ENCODE measurements around the gene ARHGAP23.

Gene ARHGAP23

GRCh38 chr17:38559880-38560230 lies 131.6 kb downstream of the ARHGAP23 start:
- TF ChIP-seq CTCF (conservative IDR thresholded peaks at IDR 0.05; ENCODE audit: low read length) (no peak), EZH2phosphoT487 (IDR thresholded peaks at IDR 0.05; ENCODE audit: borderline replicate concordance) (no peak)
- Histone ChIP-seq H3K4me2 (ENCODE audit: low read depth, low read length, poor library complexity, severe bottlenecking) (peak overlapping the region; percentile 89), H3K4me1 (ENCODE audit: insufficient read depth, low read length, poor library complexity, severe bottlenecking) (peaks cover 23% of the 10 kb centered on the region), H3K9me2 (replicated peaks; ENCODE audit: low read depth, low read length) (no peaks in the 10 kb centered on the region), H3K36me3 (ENCODE audit: insufficient read depth, low read length) (no peaks in the 10 kb centered on the region), H3K9me3 (ENCODE audit: insufficient read depth, low read depth, low read length) (no peaks in the 10 kb centered on the region), H3K79me2 (ENCODE audit: insufficient read depth, low read length) (no peaks in the 10 kb centered on the region), H3K9ac (ENCODE audit: low read depth, low read length, poor library complexity, severe bottlenecking) (no peak overlapping the region), H3K27me3 (ENCODE audit: insufficient read depth, low read length, poor library complexity, severe bottlenecking) (no peaks in the 10 kb centered on the region), H4K20me1 (ENCODE audit: insufficient read depth, low read length, poor library complexity, severe bottlenecking) (no peaks in the 10 kb centered on the region), H3F3A (ENCODE audit: low read depth) (no peaks in the 10 kb centered on the region), H2AFZ (ENCODE audit: low read length) (no peak overlapping the region), H3K4me3 (ENCODE audit: low read length, poor library complexity, severe bottlenecking) (peak overlapping the region; percentile 74)

- Histone ChIP-seq H3K27me3 (ENCODE audit: insufficient read depth, low read length, poor library complexity, severe bottlenecking) (no peaks in the 10 kb centered on the region), H2AFZ (ENCODE audit: low read length) (no peak overlapping the region), H3K36me3 (ENCODE audit: insufficient read depth, low read length) (no peaks in the 10 kb centered on the region), H3F3A (ENCODE audit: low read depth) (no peaks in the 10 kb centered on the region), H3K9me2 (replicated peaks; ENCODE audit: low read depth, low read length) (no peaks in the 10 kb centered on the region), H3K79me2 (ENCODE audit: insufficient read depth, low read length) (no peaks in the 10 kb centered on the region), H3K4me3 (ENCODE audit: low read length, poor library complexity, severe bottlenecking) (no peak overlapping the region), H3K4me2 (ENCODE audit: low read depth, low read length, poor library complexity, severe bottlenecking) (no peak overlapping the region), H3K9me3 (ENCODE audit: insufficient read depth, low read depth, low read length) (no peaks in the 10 kb centered on the region), H3K4me1 (ENCODE audit: insufficient read depth, low read length, poor library complexity, severe bottlenecking) (peaks cover 23% of the 10 kb centered on the region), H3K9ac (ENCODE audit: low read depth, low read length, poor library complexity, severe bottlenecking) (no peak overlapping the region), H4K20me1 (ENCODE audit: insufficient read depth, low read length, poor library complexity, severe bottlenecking) (no peaks in the 10 kb centered on the region)
- TF ChIP-seq CTCF (conservative IDR thresholded peaks at IDR 0.05; ENCODE audit: low read length) (no peak), EZH2phosphoT487 (IDR thresholded peaks at IDR 0.05; ENCODE audit: borderline replicate concordance) (no peak)
Measured at GRCh38 chr17:38560503-38561318, 132.4 kb downstream of the ARHGAP23 start.

- Histone ChIP-seq H3K9ac (ENCODE audit: low read depth, low read length, poor library complexity, severe bottlenecking) (no peak overlapping the region), H3K9me3 (ENCODE audit: insufficient read depth, low read depth, low read length) (no peaks in the 10 kb centered on the region), H3K4me2 (ENCODE audit: low read depth, low read length, poor library complexity, severe bottlenecking) (no peak overlapping the region), H3K4me3 (ENCODE audit: low read length, poor library complexity, severe bottlenecking) (no peak overlapping the region), H3K36me3 (ENCODE audit: insufficient read depth, low read length) (no peaks in the 10 kb centered on the region), H3K9me2 (replicated peaks; ENCODE audit: low read depth, low read length) (no peaks in the 10 kb centered on the region), H4K20me1 (ENCODE audit: insufficient read depth, low read length, poor library complexity, severe bottlenecking) (no peaks in the 10 kb centered on the region), H3K4me1 (ENCODE audit: insufficient read depth, low read length, poor library complexity, severe bottlenecking) (peaks cover 18% of the 10 kb centered on the region), H2AFZ (ENCODE audit: low read length) (no peak overlapping the region), H3F3A (ENCODE audit: low read depth) (no peaks in the 10 kb centered on the region), H3K27me3 (ENCODE audit: insufficient read depth, low read length, poor library complexity, severe bottlenecking) (no peaks in the 10 kb centered on the region), H3K79me2 (ENCODE audit: insufficient read depth, low read length) (no peaks in the 10 kb centered on the region)
- TF ChIP-seq EZH2phosphoT487 (IDR thresholded peaks at IDR 0.05; ENCODE audit: borderline replicate concordance): no peak
- no peak for TF ChIP-seq CTCF (conservative IDR thresholded peaks at IDR 0.05; ENCODE audit: low read length)
Measured at GRCh38 chr17:38561416-38562214, 133.4 kb downstream of the ARHGAP23 start.
